ENCODE results near the gene TMEM213.
"Not testable (repeated sequence)": the region's sequence is repeated elsewhere in the genome, so short reads cannot be mapped to it uniquely, and the experiment has no call there.

Gene TMEM213

DNA sequence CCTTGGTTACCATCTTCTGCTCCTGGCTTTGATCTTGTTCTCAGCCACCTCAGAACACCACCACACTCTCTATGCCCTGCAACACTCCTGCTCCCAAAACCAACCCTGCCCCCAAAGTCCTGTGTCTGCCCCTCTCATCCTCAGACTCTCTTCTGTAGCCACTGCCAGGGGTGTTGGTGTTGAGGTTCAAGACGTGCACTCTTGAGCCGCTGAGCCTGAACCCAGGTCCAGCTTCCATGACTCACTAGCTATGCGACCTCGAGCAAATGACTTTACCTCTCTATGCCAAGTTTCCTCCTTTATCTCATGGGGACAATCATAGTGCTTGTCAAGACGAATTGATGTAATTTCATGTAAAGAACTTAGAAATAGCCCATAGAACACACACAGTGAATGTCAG, 1.0 kb downstream of the TMEM213 start:
- no peak for DNase-seq

DNA sequence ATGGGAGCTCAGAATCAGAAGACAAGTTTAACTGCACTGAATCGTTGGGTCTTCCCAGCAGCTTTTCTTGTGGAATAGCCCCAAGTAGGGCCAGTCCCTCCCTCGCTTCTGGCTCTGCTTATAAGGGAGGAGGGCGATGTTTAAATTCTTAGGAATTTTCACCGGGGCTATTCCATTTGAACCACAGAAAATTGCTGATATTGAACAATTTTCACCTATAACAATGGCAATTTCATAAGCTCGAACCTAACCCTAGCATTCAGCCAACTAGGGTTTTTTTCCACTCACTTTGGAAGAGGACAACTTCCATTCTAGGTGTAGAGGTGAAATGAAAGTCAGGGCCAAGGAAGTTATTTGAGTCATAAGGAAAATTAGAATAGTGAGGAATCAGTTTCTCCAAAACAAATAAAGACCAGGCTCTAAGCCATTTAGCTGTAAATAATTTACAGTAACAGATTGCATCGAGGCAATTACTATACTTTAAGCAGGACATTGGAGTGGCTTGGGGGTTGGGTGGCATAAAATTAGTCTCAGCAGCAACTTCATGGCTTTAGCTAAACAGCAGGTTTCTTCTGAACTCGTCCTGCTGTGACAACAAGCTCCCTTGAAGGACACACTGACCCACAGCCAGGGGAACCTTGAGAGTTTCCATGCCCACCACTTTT, 1.7 kb downstream of the TMEM213 start:
- DNase-seq: no peak

DNA sequence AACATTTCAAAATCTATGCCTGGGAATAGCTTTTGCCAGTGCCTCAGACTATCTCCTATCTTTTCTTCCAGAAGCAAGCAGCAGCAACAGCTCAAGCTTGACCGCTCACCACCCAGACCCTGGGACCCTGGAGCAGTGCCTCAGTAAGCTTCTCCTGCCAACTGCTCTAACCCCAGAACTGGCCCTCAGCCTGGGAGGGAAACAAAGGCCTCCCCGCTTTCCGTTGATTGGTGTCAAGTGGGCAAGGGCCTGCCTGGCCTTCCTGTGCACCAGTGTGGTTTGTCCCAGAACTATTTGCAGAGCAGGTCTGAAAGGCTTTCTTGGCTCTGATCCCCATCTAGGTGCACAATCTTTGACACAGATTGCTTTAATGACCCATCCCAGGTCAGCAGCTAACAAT, 3.5 kb downstream of the TMEM213 start:
- no peak for DNase-seq

DNA sequence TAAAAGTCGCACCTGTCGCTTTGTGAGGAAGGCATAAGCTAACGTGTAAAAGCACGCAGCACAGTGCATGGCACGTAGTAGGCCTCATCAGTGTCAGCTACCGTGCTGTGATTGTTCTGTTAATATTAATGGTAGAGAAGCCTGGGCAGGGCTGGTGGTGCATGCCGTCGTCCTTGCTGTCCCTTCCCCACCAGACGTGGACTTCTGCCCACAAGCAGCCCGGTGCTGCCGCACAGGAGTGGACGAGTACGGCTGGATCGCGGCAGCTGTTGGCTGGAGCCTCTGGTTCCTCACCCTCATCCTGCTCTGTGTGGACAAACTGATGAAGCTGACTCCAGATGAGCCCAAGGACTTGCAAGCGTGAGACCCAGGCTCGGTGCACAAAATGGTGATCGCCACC, 4.9 kb downstream of the TMEM213 start:
- DNase-seq: no peak

DNA sequence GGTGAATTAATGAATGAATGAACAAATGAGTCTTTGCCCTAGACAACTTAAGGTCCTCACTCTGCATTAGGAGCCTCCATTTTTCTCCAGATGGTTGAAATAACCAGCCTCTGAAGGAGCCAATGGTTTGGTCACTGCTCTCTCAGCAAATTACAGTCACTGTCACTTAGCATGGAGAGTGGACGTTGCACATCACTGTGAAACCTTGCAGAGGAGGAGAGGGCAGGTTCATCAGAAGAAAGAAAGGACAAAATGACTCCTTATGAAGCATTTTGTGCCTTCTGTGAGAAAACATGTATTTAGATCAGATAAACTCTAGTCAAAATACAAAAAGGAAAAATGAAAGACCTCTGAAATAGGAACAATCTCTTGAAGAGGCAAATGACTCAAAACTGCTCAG, 6.8 kb downstream of the TMEM213 start:
- no peak for DNase-seq

DNA sequence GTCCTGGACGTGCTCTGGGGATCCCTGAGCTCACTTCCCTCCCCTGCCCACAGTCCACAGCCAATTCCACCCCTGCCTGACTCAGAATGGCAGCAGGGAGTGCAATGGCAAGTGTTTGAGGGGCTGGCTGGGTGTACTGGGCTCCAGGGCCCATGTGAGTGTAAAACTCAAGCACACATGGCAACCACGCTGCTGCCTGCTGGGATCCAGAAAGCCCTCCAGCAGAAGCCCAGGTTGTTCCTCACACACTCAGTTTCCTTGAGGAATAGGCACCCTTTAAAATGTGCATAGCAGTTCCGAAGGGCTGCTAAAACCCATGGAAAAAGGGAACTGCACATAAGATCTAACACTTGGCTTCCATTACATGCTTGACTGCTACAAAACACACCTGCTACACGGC, 11.6 kb downstream of the TMEM213 start:
- DNase-seq: no peak

DNA sequence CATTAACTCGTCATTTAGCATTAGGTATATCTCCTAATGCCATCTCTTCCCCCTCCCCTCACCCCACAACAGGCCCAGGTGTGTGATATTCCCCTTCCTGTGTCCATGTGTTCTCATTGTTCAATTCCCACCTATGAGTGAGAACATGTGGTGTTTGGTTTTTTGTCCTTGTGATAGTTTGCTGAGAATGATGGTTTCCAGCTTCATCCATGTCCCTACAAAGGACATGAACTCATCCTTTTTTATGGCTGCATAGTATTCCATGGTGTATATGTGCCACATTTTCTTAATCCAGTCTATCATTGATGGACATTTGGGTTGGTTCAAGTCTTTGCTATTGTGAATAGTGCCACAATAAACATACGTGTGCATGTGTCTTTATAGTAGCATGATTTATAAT, 13.5 kb downstream of the TMEM213 start:
- DNase-seq: not testable (repeated sequence)

DNA sequence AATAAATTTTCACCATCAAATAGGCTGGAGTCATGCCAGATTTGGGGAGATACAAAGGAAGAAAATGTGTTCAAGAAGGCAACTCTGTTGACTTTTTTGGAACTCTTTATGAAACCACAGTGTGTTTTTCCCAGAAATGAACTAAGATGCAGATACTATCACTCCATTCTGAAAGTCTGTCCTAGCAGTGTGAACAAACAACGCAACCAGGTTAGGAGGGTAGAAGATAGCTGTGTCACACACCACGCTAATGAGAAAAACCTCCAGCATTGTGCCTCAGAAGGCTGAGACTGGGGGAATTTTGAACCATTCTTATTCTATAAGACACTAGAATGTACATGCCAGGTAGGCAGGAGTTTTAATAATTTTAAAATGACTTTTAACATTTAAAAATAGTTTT, 16.2 kb downstream of the TMEM213 start:
- no peak for DNase-seq

DNA sequence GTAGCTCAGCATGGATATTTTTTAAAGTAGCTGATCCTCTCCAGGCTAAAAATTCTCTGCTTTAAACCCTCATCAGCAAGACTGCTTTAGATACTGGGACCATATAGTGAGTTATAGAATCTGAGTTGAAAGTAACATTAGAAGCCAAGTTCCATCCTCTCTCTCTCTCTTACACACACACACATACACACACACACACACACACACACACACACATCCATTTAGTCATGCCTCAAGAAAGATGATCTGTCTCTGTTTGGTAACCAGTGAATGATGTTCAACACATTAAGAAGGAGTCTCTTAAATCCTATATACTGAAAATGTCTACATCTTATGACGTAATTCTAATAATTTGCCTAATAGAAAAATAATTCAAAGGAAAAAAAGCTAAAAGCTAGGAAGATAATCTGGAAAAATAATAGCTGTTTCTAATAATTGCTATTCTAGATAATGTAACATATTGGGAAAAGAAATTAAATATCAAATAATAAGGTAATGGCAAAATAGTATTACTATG, 17.1 kb downstream of the TMEM213 start:
- no peak for DNase-seq

DNA sequence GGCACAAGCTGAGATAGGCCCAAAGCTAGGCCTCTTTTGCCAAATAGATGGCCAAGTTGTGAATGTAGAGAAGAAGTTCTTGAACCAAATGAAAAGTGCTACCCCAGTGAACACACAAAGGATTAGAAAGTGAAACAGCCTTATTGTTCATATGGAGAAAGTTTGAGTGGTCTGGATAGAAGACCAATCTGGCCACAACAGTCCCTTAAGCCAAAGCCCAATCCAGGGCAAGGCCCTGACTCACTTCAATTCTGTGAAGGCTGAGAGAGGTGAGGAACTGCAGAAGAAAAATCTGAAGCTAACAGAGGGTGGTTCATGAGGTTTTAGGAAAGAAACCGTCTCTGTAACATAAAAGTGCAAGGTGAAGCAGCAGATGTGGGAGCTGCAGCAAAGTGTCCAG, 18.9 kb downstream of the TMEM213 start:
- no peak for DNase-seq

DNA sequence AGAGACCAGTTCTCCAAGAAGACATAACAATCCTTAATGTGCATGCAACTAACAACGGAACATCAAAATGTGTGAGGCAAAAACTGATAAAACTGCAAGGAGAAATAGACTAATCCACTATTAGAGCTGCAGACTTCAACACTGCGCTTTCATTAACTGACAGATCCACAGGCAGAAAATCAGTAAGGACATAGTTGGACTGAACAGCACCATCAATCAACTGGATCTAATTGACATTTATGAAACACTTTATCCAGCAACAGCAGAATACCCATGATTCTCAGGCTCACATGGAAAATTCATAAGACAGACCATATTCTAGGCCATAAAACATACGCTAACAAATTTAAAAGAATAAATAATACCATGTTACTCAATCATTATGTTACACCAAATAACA, 21.8 kb downstream of the TMEM213 start:
- DNase-seq: no peak

DNA sequence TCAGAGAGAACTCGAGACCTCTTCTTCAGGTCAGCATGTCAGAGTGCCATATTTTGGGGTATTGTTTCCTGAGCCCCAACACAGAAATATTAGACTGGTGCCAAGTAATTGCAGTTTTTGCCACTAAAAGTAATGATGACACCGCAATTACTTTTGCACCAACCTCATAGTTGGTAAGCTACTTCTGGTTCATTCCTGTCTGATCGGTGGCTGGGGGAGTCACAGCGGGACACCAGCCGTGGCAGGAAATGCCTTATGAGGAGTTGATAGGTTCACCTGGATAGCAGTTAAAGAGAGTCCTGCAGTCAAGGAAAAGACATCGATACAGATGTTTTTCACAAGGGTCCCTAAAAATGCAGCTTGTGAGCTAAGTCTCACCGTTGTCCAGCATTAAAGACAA, 24.1 kb downstream of the TMEM213 start:
- DNase-seq: no peak

DNA sequence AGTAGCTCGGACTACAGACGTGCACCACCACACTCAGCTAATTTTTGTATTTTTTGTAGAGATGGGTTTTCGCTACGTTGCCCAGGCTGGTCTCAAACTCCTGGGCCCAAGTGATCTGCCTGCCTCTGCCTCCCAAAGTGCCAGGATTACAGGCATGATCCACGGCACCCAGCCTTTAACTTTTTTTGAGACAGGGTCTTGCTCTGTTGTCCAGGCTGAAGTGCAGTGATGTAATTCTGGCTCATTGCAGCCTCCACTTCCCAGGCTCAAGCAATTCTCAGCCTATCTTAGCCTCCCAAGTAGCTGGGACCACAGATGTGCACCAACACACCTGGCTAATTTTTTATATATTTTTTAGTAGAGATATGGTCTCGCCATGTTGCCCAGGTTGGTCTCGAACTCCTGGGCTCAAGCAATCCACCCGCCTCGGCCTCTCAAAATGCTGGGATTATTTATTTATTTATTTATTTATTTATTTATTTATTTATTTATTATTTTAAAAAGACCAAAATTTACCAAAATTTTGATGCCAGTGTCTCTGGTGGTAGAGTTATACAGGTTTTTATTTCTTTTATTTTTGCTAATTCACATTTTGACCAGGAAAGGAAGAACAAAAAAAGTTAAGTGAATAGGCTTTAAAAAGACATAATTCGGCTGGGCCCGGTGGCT, 25.2 kb downstream of the TMEM213 start:
- no peak for DNase-seq

DNA sequence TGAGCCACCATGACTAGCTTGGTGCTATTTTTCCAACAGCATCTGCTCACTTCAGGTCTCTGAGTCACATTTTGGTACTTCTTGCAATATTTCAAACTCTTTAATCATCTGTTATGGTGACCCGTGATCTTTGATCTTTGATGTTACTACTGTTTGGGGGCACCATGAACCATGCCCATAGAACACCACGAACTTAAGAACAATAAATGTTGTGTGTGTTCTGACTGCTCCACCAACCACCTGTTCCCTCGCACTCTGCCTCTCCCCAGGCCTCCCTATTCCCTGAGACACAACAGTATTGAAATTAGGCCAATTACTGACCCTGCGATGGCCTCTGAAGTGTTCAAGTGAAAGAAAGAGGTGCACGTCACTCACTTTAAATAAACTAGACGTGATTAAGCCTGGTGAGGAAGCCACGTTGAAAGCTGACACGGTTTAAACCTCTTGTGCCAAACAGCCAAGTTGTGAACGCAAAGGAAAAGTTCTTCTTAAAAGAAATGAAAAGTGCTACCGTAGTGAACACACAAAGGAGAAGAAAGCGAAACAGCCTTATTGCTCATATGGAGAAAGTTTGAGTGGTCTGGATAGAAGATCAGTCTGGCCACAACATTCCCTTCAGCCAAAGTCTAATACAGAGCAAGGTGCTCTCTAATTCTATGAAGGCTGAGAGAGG, 27.4 kb downstream of the TMEM213 start:
- DNase-seq: no peak

DNA sequence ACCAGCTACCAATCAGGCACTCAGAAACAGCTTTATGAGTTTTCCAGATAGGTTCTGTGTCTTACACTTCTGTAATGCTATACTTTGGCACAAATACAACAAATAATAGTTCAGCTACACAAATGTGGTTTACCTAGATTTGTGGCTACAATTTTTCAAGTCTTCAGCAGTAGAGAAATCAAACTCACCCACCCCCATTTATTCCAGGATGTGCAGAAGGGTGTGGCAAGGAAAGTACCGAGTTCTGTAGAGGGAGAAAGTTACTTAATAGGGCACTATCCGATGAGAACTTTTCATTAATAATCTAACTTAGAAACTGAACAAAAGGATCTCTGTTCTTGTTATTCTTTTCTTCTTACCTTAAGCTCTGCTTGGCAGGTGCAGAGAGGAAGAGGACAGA, 30.5 kb downstream of the TMEM213 start:
- DNase-seq: no peak

DNA sequence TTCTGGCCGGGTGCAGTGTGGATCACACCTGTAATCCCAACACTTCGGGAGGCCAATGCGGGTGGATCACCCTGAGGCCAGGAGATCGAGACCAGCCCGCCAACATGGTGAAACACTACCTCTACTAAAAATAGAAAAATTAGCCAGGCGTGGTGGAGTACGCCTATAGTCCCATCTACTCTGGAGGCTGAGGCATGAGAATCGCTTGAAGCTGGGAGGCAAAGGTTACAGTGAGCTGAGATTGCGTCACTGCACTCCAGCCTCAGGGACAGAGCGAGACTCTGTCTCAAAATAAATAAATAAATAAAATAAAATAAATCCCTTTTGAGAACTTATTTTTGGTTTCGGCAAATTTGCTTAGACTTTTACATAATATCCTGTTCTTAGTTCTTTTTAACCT, 31.5 kb downstream of the TMEM213 start:
- DNase-seq: no peak

DNA sequence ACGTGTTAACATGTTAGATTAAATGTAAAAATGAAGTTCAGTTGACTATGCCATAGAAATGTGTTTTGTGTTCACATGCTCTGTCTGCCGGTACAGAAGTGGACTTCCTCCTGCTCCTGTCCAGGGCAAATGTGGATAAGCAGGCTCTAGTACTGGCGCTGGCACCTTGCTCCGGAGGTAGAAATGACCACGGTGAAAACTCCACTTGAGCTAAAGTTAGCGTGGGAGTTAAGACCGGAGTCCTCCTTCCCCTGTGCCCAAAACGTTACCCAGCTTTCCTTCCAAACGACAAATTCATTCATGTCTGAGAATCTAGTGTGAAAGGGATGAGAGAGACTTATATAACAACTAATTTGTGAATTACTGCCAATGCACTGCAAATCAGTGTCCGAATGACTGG, 35.2 kb downstream of the TMEM213 start:
- no peak for DNase-seq

DNA sequence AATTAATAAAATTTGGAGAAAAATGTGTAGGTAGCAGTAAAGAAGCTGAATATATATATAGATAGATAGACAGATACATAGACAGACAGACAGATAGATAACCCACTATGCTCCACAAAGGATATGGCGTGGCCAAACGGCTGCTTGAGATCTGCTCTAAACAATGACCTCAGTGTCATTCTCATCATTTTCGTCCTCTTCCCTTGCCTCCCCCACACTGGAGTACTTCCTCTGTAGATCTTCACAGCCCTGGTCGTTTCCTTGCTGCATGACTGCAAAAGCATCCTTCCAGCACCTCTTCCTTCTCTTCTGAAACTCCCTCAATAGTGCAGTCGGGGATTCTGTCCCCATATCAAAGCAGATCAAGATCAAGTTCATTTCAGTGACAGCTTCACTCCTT, 35.8 kb downstream of the TMEM213 start:
- no peak for DNase-seq

DNA sequence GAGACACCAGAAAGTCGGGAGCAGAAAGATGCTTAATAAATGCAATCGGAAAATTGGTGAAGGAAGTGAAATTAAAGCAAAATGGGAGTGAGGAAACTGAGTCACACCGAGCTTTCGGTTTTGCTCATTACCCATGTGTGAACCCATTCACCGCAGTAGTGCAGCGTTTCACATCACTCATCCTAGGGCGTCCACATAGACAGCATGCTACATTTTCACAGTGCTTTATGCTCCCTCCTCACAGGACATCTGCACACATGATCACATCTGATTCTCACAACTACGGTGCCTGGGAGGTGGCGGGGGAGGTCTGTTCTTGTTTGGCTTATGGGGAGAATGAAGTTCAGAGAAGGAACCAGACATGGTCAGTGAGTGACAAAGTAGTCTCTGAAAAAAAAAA, 36.8 kb downstream of the TMEM213 start:
- no peak for DNase-seq

DNA sequence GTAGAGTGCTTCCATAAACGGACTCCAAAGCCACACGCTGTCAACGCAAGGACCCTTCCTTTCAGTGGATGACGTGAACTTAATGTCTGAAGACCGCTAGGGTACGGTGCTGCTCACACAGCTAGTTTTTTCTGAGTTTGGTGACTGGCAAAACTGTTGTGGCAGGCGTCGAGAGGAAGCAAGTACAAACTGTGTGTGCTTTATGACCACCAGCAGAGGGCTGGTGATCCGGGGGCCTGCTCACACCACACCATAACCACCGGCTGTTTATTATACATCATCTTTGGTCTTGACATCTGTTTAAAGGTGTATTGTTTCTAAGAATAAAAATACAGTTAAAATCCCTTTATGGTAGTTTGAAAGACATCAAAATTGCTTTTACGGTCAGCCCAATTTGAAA, 37.3 kb downstream of the TMEM213 start:
- DNase-seq: no peak

DNA sequence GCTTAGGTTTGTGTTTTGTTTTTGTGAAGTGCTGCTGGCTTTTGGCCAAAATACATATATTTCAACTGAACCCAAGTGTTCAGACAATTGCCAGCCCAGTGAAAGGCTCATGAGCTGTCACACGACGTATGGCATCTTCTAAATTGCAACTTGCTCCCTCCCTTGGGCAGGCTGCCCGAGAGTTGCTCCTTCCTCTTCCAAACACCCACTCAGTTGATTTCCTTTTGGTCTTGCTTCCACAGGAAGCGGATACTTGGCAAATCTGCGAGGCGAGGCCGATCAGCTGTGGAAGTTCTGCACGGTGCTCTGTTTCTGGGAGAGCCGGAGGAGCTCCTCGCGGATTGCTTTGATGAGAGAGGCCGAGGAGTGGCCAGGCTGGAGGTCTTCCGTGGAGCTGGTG, 39.8 kb downstream of the TMEM213 start:
- DNase-seq: peak; percentile 87

DNA sequence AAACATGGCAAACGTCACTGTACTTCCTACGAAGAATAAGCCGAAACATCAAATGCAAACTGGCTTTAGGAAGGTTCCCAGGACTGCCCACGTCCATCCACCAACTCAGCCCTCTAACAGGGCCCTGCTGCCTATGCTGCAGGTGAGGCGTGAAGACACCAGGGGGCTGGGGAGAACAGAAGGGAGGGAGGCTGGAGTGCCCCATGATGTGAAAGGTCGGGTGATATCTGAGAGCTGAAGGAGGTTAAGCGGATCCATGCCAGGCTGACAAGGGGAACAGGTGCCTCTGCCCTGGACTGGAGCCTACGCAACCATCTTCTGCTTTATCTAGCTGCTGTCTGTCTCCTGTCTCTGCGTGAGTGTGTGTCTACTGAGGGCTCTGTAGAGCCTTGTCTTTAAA, 40.4 kb downstream of the TMEM213 start:
- no peak for DNase-seq

DNA sequence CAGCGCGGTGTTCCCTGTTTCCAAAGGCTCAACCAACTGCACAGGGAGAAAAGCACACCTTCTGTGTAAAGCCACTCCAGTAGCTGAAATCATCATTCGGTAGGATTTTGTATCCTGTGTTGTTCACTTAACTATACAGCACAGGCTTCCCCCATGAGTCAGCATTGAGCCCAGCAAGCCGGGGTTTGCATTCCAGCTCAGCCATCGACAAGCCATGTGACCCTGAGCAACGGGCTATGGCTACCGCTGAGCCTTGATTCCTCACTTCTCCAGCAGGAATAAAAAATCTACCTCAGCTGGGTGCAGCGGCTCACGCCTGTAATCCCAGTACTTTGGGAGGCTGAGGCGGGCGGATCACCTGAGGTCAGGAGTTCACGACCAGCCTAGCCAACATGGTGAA, 44.3 kb downstream of the TMEM213 start:
- DNase-seq: no peak

Measured in COR-L47 (cell line).